Right ventricle myocardium superior (tissue), 1 donor: ENCODE results near the gene ZDHHC12. TPM values are rescaled to one million over a fixed set of nuclear protein-coding genes. Genes with fewer than 3 reads are reported as not detected.
A peak's percentile ranks its signal among the peaks of the same experiment; 100 is the strongest.

ENCODE experiments used
- ATAC-seq: fragments of 200-7000 bp; cut with Tn5 transposase; one replicate; pipeline ENCODE4 v1.9.1; 2020; ENCODE audit warnings: mild to moderate bottlenecking; ENCODE audit not compliant: poor library complexity
- DNase-seq: peaks from one replicate; pipeline ENCODE4 v3.0.0-alpha.2; 2020
- intact Hi-C: fragments of 100-400 bp; cut with DNase I; formaldehyde crosslinking; loops from one replicate; pipeline ENCODE4 v1.11.2; 2022
- long read RNA-seq: library from polyadenylated mRNA; unstranded; transcript quantifications from one replicate; pipeline ENCODE4 v2.0.0, GENCODE V29; 2021
- total RNA-seq: library from RNA; stranded (reverse); fragmentation: NEBNext Ultra II Directional; extraction: Animal tissue kit (Norgen Biotek cat#: 25700); gene quantifications from one replicate; pipeline ENCODE4 v1.2.1, GENCODE V29; 2021
- donor health status: DM: no; HTN: yes; CAD: no; lungs with severe emphysema.

Gene ZDHHC12
- 5.4 TPM for total RNA-seq
- long read RNA-seq, transcript ZDHHC12-201 (5 exons, 1,129 nt): major isoform, 11 of 13 reads
- long read RNA-seq, partial matches to known transcripts: 0 of 13 reads
- long read RNA-seq, other reads (novel, unspliced or antisense): 2 of 13 reads

GRCh38 chr9:128723866-128724743 lies at the start of gene ZDHHC12:
Gene ZDHHC12, minus strand, starts transcription at chr9:128724127. Its CDS starts 34 bp downstream, at chr9:128724093.
- ATAC-seq (peak; percentile 97), DNase-seq (peak; percentile 98)
- intact Hi-C loops: no loop called here

GRCh38 chr9:128773049-128773448 lies 49.1 kb upstream of the ZDHHC12 start:
- DNase-seq (no peak), ATAC-seq (no peak)
- intact Hi-C loops: no loop called here

GRCh38 chr9:128771745-128772519 lies 48.0 kb upstream of the ZDHHC12 start, which contains the start of gene ZER1:
Gene ZER1, minus strand, starts transcription at chr9:128771927. Its CDS starts 16,362 bp downstream, at chr9:128755565.
- ATAC-seq (peak; percentile 99), DNase-seq (peak; percentile 97)
- intact Hi-C loops: no loop called here

GRCh38 chr9:128771094-128771721 lies 47.3 kb upstream of the ZDHHC12 start:
- peak; percentile 33 for ATAC-seq
- intact Hi-C loops: no loop called here

GRCh38 chr9:128770286-128771030 lies 46.5 kb upstream of the ZDHHC12 start:
- ATAC-seq (no peak), DNase-seq (no peak)
- intact Hi-C loops: no loop called here

More at GRCh38 chr9:128771094-128771721, 47.3 kb upstream of the ZDHHC12 start:
- DNase-seq: no peak

GRCh38 chr9:128768606-128769005 lies 44.7 kb upstream of the ZDHHC12 start:
- DNase-seq (no peak), ATAC-seq (no peak)
- intact Hi-C loops: no loop called here

GRCh38 chr9:128765499-128765898 lies 41.6 kb upstream of the ZDHHC12 start:
- intact Hi-C loops: no loop called here
- ATAC-seq (no peak), DNase-seq (no peak)

- ATAC-seq (no peak), DNase-seq (no peak)
- intact Hi-C loops: no loop called here
Observed at GRCh38 chr9:128764361-128764760, 40.4 kb upstream of the ZDHHC12 start.

GRCh38 chr9:128762671-128763449 lies 38.9 kb upstream of the ZDHHC12 start:
- peak; percentile 50 for ATAC-seq
- intact Hi-C loops: no loop called here
- DNase-seq: no peak

- DNase-seq: no peak
- ATAC-seq: no peak
- intact Hi-C loops: no loop called here
Observed at GRCh38 chr9:128757602-128758001, 33.7 kb upstream of the ZDHHC12 start.

GRCh38 chr9:128753627-128754026 lies 29.7 kb upstream of the ZDHHC12 start:
- intact Hi-C loops: no loop called here
- DNase-seq: no peak
- ATAC-seq: no peak

GRCh38 chr9:128750926-128751595 lies 27.1 kb upstream of the ZDHHC12 start:
- DNase-seq (no peak), ATAC-seq (no peak)
- intact Hi-C loops: no loop called here

- ATAC-seq (no peak), DNase-seq (no peak)
- intact Hi-C loops: no loop called here
Observed at GRCh38 chr9:128747241-128747640, 23.3 kb upstream of the ZDHHC12 start.

GRCh38 chr9:128743421-128743820 lies 19.5 kb upstream of the ZDHHC12 start:
- ATAC-seq: no peak
- no peak for DNase-seq

GRCh38 chr9:128742401-128742800 lies 18.5 kb upstream of the ZDHHC12 start:
- intact Hi-C loops: no loop called here
- ATAC-seq: no peak
- DNase-seq: no peak

More at GRCh38 chr9:128743421-128743820, 19.5 kb upstream of the ZDHHC12 start:
- intact Hi-C loops: no loop called here

GRCh38 chr9:128735373-128735772 lies 11.4 kb upstream of the ZDHHC12 start:
- no peak for DNase-seq
- intact Hi-C loops: no loop called here
- ATAC-seq: no peak

GRCh38 chr9:128733256-128733655 lies 9.3 kb upstream of the ZDHHC12 start:
- peak; percentile 78 for ATAC-seq
- intact Hi-C loops: no loop called here
- peak; percentile 71 for DNase-seq
